ENCODE data around the gene MYBPHL. TPM values are rescaled to one million over a fixed set of nuclear protein-coding genes. Genes with fewer than 3 reads are reported as not detected.

The MYBPHL gene, protein sequence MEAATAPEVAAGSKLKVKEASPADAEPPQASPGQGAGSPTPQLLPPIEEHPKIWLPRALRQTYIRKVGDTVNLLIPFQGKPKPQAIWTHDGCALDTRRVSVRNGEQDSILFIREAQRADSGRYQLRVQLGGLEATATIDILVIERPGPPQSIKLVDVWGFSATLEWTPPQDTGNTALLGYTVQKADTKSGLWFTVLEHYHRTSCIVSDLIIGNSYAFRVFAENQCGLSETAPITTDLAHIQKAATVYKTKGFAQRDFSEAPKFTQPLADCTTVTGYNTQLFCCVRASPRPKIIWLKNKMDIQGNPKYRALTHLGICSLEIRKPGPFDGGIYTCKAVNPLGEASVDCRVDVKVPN
- 1 to 10 TPM in 3 of 12 donors, under 1 TPM in 7, not detected in 2; 0.26 to 1.3 (median 0.55) TPM for polyA plus RNA-seq (ENCODE audit: insufficient read length in 12 of 12)
- long read RNA-seq, donor 1: 0 reads
- long read RNA-seq, donor 2: 0 reads
- long read RNA-seq, donor 3: 0 reads
- long read RNA-seq, donor 4: 0 reads
- long read RNA-seq, donor 5: 0 reads
- long read RNA-seq, donor 6: 0 reads
- long read RNA-seq, donor 7: 0 reads
- long read RNA-seq, donor 8: 0 reads
- long read RNA-seq, donor 9: 0 reads
- long read RNA-seq, donor 10: 0 reads
- long read RNA-seq, donor 11, partial matches to known transcripts: 0 of 1 reads
- long read RNA-seq, donor 11, other reads (novel, unspliced or antisense): 0 of 1 reads

DNA sequence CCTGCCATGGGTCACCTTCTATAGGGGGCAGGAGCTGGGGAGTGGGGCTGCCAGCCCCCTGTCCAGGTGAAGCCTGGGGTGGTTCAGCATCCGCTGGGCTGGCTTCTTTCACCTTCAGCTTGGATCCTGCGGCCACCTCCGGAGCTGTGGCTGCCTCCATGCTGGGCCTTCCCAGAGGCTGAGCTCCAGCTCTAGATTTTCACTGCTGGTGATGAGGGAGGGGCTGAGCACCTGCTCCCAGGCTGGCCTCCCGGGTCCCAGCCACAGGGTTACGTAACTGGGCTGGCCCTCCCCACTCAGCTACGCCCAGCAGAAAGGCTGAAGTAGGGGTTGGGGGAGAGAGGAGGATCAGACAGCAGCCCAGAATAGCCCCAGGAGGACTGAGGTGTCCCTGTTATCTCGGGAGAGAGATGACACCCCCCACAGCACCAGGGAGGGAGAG lies at the start of gene MYBPHL:
TSS of gene MYBPHL (minus strand) at position 180 of the 442 bp plus-strand sequence. CDS start at position 160, 20 bp downstream.
- DNase-seq: no peak

- DNase-seq: no peak
Observed at GRCh38 chr1:109356505-109356904, 49.7 kb upstream of the MYBPHL start.

DNA sequence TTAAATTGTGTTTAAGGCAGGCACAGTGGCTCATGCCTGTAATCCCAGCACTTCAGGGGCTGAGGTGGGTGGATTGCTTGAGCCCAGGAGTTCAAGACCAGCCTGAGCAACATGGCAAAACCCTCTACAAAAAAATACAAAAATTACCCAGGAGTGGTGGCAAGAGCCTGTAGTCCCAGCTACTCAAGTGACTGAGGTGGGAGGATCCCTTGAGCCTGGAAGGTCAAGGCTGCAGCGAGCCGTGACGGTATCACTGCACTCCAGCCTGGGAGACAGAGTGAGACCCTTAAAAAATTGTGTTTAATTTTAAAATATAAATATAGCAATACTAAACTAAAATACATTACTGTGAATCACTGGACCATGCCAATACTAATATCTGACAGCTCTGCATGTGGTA lies 48.1 kb upstream of the MYBPHL start:
- no peak for DNase-seq

GRCh38 chr1:109351457-109351856 lies 44.6 kb upstream of the MYBPHL start:
- DNase-seq: no peak

DNA sequence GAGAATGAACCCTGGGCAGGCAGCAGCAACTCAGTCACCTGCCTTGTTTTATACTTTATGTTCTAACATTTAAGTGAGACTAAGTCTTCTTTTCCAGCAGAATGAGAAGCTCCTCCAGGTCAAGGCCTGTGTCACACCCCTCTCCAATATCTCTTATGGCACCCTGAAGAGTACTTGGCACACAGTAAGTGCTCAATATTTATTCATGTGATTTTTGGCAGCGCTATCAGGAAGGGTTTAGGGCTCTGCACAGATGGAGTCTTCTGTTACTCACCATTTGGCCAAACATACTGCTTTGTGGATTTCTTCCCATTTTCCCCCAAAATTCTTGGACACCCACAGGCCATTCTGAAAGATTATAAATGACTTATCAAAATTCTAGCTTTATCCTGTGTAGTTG lies 43.8 kb upstream of the MYBPHL start:
- DNase-seq: no peak

GRCh38 chr1:109350182-109350581 lies 43.4 kb upstream of the MYBPHL start:
- DNase-seq: no peak

DNA sequence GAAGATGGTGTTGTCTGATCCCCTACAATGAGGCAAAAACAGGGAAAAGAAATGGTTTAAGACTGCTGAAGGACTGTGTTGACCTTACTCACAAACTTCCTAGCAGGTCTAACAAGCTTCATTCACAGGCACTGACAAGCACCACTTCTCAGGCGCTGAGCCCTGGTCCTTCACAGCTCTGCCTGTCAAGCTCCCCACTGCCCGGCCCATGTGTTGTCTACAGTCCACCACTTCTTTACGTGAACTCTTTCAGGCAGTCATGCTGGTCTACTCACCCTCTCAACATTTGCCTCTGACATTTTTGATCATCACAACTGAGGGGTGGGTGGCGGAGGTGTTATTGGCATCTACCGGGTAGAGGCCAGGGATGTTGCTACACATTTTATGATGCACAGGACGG lies 40.7 kb upstream of the MYBPHL start:
- no peak for DNase-seq

DNA sequence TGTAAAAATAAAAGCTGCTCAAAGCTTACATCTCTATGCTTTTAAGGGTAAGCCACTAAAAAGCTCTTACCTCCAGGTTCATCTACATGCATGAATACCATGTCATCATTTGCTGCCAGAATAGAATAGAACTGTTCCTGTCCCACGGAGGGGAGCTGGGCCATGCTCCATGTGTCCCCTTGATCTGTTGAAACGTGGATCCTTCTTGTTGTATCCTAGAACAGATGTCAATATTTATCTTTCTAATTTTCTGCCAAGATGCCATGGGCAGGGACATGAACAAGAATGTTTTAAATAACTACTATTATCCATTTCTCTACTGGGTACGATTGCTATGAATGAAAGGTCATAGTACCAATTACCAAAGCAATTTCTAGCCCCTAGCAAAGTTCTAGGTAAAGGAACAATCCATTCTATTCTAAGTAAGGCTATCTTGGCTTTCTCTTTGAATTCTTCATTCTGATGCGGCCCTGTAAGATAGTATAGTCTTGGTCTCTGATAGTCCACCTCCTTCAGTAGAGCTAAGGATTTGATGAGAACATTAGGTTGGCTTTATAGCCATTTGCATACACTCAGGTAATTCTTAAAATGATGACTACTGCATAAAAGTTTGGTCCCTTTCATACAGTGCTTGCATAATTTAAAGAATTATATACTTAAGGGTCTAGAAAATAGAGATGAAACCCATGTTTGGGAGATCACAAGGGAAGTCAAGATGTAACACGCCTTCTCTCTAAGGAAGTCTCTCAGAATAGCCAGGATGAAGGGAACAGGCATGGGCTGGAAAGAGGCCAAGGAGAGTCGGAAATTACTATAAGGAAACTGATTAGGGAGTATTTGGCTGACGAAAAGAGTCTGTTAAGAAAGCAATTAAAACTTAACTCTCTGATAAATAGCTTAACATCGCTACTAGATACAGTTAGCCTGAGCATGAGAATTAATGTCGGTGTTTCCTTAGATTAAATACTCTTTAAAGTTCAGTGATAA lies 35.4 kb upstream of the MYBPHL start:
- no peak for DNase-seq

- DNase-seq: no peak
Observed at GRCh38 chr1:109338608-109339007, 31.8 kb upstream of the MYBPHL start.

- DNase-seq: no peak
Observed at GRCh38 chr1:109338091-109338490, 31.3 kb upstream of the MYBPHL start.

DNA sequence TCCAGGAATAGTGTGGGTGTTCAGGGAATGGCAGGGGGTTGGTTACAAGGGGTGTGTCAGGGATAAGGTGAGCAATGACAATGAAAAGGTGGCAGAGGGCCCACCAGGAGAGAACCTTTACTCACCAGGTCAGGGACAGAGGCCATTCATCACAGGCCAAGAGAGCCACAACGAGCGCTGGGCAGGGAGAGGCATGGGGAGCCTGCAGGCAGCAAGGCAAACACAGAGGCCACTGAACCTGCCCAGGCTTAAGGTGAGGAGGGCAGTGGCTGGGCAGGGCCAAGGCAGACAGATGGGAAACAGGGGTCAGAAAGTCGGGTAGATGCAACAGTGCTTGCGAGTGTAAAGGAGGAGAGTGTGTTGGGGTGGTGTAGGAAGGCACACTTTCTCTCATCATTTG lies 28.3 kb upstream of the MYBPHL start:
- no peak for DNase-seq

DNA sequence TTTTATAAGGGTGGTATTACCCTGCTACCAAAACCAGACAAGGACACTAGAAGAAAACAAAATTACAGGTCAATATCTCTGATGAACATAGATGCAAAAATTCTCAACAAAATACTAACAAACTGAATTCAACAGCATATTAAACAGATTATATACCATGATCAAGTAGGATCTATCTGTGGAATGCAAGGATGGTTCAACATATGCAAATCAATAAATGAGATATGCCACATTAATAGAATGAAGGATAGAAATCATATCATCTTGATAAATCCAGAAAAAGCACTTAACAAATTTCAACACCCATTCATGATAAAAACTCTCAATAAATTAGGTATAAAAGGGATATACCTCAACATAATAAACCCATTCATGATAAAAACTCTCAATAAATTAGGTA lies 24.3 kb upstream of the MYBPHL start:
- no peak for DNase-seq

DNA sequence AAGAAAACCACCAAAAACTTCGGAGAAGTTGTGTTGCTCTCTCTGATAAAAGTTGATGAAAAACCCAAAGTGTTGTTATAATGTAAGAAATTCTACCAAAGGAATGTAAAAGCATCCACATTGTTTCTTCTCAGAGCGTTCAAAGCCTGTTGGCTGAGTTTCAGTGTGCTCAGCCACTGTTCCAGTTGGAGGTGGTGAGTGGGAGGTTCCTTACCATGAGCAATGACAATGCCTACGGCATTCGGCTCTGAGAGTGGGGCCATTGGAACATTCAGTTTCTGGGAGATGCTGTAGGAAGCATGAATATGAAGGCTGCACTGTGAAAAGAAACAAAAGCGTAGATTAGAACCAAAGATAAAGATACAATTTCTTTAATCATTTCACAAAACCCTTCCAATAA lies 20.5 kb upstream of the MYBPHL start:
- no peak for DNase-seq

DNA sequence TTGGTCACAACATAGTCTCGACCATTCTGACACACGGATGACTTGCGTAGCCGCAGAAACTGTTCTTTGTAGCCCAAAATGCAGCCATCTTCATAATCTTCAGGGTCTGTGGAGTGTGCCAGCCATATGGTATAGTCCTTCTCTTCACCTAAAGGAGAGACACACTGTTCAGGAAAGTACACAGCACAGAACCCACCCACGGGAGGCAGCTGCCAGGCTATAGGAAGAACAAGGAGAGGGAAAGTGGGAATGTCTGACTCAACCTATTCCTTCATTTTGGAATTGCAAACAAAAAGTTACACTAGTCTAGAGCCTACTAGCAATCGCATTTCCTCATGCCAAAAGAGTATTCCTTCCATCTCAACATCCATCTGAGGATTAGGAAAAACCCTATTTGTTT lies 16.2 kb upstream of the MYBPHL start:
- DNase-seq: no peak

GRCh38 chr1:109319114-109319513 lies 12.3 kb upstream of the MYBPHL start:
- DNase-seq: no peak

GRCh38 chr1:109316506-109316905 lies 9.7 kb upstream of the MYBPHL start:
- no peak for DNase-seq

- no peak for DNase-seq
Observed at GRCh38 chr1:109315288-109315687, 8.5 kb upstream of the MYBPHL start.

GRCh38 chr1:109314795-109315194 lies 8.0 kb upstream of the MYBPHL start:
- DNase-seq: no peak

GRCh38 chr1:109312978-109313775 lies 6.4 kb upstream of the MYBPHL start:
- no peak for DNase-seq

DNA sequence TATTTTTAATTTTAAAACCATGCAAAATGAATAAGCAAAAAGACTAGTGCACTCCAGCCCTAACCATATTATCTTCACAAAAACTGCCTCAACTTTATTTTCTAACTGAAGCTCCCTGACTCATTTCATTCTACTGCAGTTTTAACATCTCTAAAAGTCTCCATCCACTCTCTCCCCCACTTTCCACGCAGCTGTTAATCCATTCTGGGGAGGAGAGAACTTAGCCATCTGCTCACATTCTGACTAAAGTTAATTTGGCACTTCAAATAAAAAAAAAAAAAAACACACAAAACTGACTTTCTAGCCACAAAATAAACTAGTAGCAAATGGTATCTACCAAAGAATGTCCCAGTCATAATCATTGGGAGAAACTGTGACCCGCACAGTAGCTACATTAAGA lies 5.4 kb upstream of the MYBPHL start:
- DNase-seq: no peak

GRCh38 chr1:109309347-109309746 lies 2.5 kb upstream of the MYBPHL start:
- DNase-seq: no peak

All from muscle of arm (tissue), 14 donors.